Measurements from ENCODE around the gene HOXA7. TPM values are rescaled to one million over a fixed set of nuclear protein-coding genes. Genes with fewer than 3 reads are reported as not detected.

The HOXA7 gene
- total and polyA plus RNA-seq, 2 donors (not counting 1 experiment from before 2014, with no cell fraction given): 0.37 TPM; not detected in 1

DNA sequence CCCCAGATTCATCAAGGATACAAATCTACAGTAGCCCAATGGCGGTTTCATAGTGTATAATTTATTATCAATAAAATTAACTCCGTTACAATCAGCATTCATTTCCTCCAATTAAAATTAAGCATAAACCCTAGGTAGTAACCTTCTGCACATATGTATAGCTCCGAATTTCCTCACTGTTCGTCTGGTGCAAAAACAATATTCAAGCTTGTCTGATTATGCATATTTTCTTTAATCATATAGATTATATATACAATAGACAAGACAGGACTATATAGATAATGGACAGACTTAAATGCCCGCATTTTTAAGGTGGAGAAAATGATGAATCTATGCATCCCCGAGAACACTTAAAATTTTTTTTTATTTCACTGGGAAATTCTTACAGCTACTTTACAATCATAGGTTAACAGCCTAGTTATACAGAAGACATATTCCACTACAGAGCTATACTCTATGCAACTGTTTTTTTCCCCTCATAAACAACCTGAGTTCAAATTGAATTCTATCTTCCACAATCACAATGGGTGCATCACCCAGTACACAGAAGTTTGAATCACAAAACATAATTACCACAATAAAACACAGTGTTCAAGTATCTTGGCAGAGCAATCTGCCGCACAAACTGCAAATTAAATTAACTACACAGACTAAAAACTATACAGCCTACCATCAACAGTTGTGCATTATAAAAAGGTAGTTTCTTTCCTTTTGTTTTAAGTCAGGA lies 6.2 kb upstream of the HOXA7 start:
- Histone ChIP-seq H3K4me3 (ENCODE audit: control extremely low read depth in 1 of 5, extremely low read depth in 1 of 5, insufficient read depth in 1 of 5, low read depth in 2 of 5, low read length in 4 of 5) (no peak overlapping the region), H3K4me1 (ENCODE audit: control insufficient read depth in 2 of 2, insufficient read depth in 2 of 2, low read length in 2 of 2) (peaks cover 53 to 61% of the 10 kb centered on the region in 2 donors), H3K9ac (ENCODE audit: low read length) (no peak overlapping the region), H2AFZ (ENCODE audit: insufficient read depth, low read depth, low read length, poor library complexity, severe bottlenecking) (no peak overlapping the region), H4K20me1 (ENCODE audit: control insufficient read depth, insufficient read depth, low read length, poor library complexity, severe bottlenecking) (peaks cover 4% of the 10 kb centered on the region), H3K79me2 (ENCODE audit: control insufficient read depth, insufficient read depth, low read length) (no peaks in the 10 kb centered on the region), H3K4me2 (replicated peaks; ENCODE audit: low read depth, low read length, poor library complexity, severe bottlenecking) (no peak overlapping the region), H3K27me3 (replicated peaks in 1 of 4; ENCODE audit: control extremely low read depth in 1 of 4, control insufficient read depth in 3 of 4, insufficient read depth in 4 of 4, low read length in 3 of 4) (peaks cover 0 to 89% (median 73%) of the 10 kb centered on the region in 4 experiments), H3K27ac (ENCODE audit: low read length in 2 of 2) (no peak overlapping the region), H3K9me3 (ENCODE audit: control extremely low read depth in 1 of 3, control insufficient read depth in 2 of 3, insufficient read depth in 1 of 3, low read length in 2 of 3) (peaks cover 0 to 73% (median 12%) of the 10 kb centered on the region in 3 donors), H3K36me3 (replicated peaks in 1 of 2; ENCODE audit: control extremely low read depth in 1 of 2, control insufficient read depth in 1 of 2, extremely low read depth in 1 of 2, insufficient read depth in 2 of 2, low read length in 1 of 2) (no peaks in the 10 kb centered on the region)
- peaks cover 69% of the 10 kb centered on the region for H3K27me3 Mint-ChIP-seq
- ATAC-seq (ENCODE audit: low read depth) (no peak), DNase-seq (peak; percentile 11)
- intact Hi-C loops (cut with micrococcal nuclease): loop anchor here (5.0 to 10.0 kb wide), 3 partner anchors 888 to 1085 kb away; no protein-coding TSS in a partner anchor
- no peak overlapping the region for H3K4me3 Mint-ChIP-seq
- ChIA-PET POLR2A (no interaction called here), CTCF (interaction anchor here (0.6 to 4.0 kb wide), 22 partner anchors 13 to 1311 kb away, joined by 3 to 122 read pairs (median 4); partner anchors contain the start of genes HOXA3, HOXA5 and HOXA6)
- H3K9me3 Mint-ChIP-seq (ENCODE audit: insufficient read depth): no peaks in the 10 kb centered on the region
- H3K27ac Mint-ChIP-seq: no peak overlapping the region
- no CpG with 5 or more reads among the region's 7 CpGs for WGBS (ENCODE audit: insufficient coverage)
- no peak for TF ChIP-seq EZH2 (IDR thresholded peaks at IDR 0.05; ENCODE audit: borderline replicate concordance, insufficient read depth, low read depth, low read length, poor library complexity, severe bottlenecking)
- TF ChIP-seq, protein P1, sequence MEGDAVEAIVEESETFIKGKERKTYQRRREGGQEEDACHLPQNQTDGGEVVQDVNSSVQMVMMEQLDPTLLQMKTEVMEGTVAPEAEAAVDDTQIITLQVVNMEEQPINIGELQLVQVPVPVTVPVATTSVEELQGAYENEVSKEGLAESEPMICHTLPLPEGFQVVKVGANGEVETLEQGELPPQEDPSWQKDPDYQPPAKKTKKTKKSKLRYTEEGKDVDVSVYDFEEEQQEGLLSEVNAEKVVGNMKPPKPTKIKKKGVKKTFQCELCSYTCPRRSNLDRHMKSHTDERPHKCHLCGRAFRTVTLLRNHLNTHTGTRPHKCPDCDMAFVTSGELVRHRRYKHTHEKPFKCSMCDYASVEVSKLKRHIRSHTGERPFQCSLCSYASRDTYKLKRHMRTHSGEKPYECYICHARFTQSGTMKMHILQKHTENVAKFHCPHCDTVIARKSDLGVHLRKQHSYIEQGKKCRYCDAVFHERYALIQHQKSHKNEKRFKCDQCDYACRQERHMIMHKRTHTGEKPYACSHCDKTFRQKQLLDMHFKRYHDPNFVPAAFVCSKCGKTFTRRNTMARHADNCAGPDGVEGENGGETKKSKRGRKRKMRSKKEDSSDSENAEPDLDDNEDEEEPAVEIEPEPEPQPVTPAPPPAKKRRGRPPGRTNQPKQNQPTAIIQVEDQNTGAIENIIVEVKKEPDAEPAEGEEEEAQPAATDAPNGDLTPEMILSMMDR (IDR thresholded peaks at IDR 0.05): no peak
- peaks cover 33% of the 10 kb centered on the region for H3K4me1 Mint-ChIP-seq

Data from B cell (primary cell).